Measurements from ENCODE around the gene MOB1B.

The MOB1B gene

DNA sequence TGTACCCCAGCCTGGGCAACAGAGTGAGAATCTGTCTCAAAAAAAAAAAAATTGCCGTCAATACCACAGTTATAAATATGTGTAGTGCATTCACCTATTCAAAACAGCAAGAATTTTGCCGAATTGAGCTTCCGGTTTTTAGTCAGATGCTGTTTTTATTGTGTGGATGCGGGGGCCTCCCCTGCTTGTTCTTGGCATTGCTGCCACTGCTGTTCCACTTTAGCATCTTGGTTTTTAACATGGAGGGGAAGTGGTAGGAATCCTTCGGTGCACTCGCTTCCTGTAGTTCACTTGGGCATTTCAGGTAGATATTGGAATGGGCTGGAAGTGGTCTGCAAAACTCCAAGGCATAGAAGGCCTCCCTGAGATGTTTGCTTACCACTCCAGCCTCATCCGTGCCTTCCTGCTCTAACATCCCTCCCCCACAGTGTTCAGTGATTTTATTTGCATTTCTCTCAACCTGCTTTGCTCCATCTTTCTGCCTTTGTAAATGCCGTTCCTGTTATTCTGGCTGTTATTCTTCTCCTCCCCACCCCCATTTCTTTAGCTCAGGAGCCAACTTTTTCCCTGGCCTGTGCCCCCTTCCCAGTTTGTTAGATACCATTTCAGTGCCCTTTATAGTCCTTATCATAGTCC, 25.5 kb downstream of the MOB1B start:
- TF ChIP-seq ZBTB7A (IDR thresholded peaks at IDR 0.05; ENCODE audit: low read depth) (no peak), NFIC (IDR thresholded peaks at IDR 0.05) (no peak), TAF1 (IDR thresholded peaks at IDR 0.05; ENCODE audit: low read depth) (no peak), CREB1 (IDR thresholded peaks at IDR 0.05; ENCODE audit: low read depth) (no peak), CEBPB (IDR thresholded peaks at IDR 0.05) (no peak), TCF12 (IDR thresholded peaks at IDR 0.05; ENCODE audit: low read depth) (no peak), FOXM1 (IDR thresholded peaks at IDR 0.05; ENCODE audit: borderline replicate concordance, low read depth) (no peak), EP300 (IDR thresholded peaks at IDR 0.05; ENCODE audit: borderline replicate concordance) (no peak), YY1 (IDR thresholded peaks at IDR 0.05; ENCODE audit: low read depth) (no peak), RAD21 (IDR thresholded peaks at IDR 0.05; ENCODE audit: low read depth) (no peak), EGR1 (IDR thresholded peaks at IDR 0.05) (no peak), TEAD4 (IDR thresholded peaks at IDR 0.05) (no peak)
- TF ChIP-seq, protein P1, sequence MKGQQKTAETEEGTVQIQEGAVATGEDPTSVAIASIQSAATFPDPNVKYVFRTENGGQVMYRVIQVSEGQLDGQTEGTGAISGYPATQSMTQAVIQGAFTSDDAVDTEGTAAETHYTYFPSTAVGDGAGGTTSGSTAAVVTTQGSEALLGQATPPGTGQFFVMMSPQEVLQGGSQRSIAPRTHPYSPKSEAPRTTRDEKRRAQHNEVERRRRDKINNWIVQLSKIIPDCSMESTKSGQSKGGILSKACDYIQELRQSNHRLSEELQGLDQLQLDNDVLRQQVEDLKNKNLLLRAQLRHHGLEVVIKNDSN (IDR thresholded peaks at IDR 0.05) = no peak
- TF ChIP-seq, protein P2, sequence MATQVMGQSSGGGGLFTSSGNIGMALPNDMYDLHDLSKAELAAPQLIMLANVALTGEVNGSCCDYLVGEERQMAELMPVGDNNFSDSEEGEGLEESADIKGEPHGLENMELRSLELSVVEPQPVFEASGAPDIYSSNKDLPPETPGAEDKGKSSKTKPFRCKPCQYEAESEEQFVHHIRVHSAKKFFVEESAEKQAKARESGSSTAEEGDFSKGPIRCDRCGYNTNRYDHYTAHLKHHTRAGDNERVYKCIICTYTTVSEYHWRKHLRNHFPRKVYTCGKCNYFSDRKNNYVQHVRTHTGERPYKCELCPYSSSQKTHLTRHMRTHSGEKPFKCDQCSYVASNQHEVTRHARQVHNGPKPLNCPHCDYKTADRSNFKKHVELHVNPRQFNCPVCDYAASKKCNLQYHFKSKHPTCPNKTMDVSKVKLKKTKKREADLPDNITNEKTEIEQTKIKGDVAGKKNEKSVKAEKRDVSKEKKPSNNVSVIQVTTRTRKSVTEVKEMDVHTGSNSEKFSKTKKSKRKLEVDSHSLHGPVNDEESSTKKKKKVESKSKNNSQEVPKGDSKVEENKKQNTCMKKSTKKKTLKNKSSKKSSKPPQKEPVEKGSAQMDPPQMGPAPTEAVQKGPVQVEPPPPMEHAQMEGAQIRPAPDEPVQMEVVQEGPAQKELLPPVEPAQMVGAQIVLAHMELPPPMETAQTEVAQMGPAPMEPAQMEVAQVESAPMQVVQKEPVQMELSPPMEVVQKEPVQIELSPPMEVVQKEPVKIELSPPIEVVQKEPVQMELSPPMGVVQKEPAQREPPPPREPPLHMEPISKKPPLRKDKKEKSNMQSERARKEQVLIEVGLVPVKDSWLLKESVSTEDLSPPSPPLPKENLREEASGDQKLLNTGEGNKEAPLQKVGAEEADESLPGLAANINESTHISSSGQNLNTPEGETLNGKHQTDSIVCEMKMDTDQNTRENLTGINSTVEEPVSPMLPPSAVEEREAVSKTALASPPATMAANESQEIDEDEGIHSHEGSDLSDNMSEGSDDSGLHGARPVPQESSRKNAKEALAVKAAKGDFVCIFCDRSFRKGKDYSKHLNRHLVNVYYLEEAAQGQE (IDR thresholded peaks at IDR 0.05; ENCODE audit: low read depth) = no peak
- TF ChIP-seq, protein P3, sequence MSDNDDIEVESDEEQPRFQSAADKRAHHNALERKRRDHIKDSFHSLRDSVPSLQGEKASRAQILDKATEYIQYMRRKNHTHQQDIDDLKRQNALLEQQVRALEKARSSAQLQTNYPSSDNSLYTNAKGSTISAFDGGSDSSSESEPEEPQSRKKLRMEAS (IDR thresholded peaks at IDR 0.05) = no peak

DNA sequence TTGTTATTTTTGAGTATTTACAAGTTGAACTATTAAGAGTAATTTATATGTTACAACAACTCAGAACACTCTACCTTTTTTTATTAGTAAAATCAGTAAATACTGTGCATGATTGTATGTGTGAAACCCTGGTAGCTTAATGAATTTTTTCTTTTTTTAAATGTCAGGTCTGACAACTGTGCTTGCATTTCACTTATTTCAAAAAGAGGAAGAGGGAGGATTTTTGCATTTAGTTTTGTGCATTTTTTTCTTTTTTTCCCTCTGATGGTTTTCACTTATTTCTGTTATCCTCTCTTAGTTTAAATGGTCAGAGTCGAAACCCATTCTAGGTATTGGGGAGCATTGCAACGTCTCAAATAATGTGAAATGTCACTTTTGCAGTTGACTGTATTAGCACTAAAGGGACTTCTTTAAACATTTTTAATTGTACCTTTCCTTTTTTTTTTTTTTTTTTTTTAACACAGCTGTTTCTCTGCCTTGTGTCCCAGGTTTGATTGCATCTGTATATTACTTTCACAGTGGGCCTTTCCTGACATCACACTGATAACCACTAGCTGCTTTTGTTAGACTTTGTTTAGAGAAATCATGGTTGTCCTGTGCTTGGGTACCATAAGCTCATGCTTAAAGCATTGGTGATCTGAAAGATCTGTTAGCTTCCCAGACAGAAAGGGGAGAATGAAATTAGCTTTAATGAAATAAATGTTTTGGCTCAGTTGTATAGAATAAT, 28.5 kb downstream of the MOB1B start:
- TF ChIP-seq EP300 (IDR thresholded peaks at IDR 0.05; ENCODE audit: borderline replicate concordance) (no peak), YY1 (IDR thresholded peaks at IDR 0.05; ENCODE audit: low read depth) (no peak), TAF1 (IDR thresholded peaks at IDR 0.05; ENCODE audit: low read depth) (no peak), NFIC (IDR thresholded peaks at IDR 0.05) (no peak), TCF12 (IDR thresholded peaks at IDR 0.05; ENCODE audit: low read depth) (no peak), RAD21 (IDR thresholded peaks at IDR 0.05; ENCODE audit: low read depth) (no peak), ZBTB7A (IDR thresholded peaks at IDR 0.05; ENCODE audit: low read depth) (no peak)
- TF ChIP-seq, protein P3 (IDR thresholded peaks at IDR 0.05) = no peak
- TF ChIP-seq, protein P2 (IDR thresholded peaks at IDR 0.05; ENCODE audit: low read depth) = no peak

DNA sequence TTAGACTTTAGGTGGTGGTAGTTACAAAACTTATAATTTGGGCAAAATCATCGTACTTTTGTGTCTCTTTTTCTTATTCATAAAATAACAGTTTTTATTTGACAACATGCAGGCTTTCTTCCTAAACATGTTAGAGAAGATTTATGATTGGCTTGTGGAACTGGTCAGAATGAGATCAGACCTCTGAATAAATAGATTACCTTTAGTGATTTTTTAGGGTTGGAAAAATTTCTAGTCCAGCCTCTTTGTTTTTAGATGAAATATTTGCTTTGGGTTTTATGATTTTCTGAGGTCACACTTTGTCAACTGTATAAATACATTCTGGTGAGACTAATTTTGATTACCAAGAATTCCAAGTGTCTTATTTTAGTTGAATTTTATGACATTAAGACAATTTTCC, 29.2 kb downstream of the MOB1B start:
- TF ChIP-seq FOXM1 (IDR thresholded peaks at IDR 0.05; ENCODE audit: borderline replicate concordance, low read depth) (no peak), TEAD4 (IDR thresholded peaks at IDR 0.05) (no peak), EP300 (IDR thresholded peaks at IDR 0.05; ENCODE audit: borderline replicate concordance) (no peak), TAF1 (IDR thresholded peaks at IDR 0.05; ENCODE audit: low read depth) (no peak), TCF12 (IDR thresholded peaks at IDR 0.05; ENCODE audit: low read depth) (no peak), RAD21 (IDR thresholded peaks at IDR 0.05; ENCODE audit: low read depth) (no peak), NFIC (IDR thresholded peaks at IDR 0.05) (no peak), CREB1 (IDR thresholded peaks at IDR 0.05; ENCODE audit: low read depth) (no peak), ZBTB7A (IDR thresholded peaks at IDR 0.05; ENCODE audit: low read depth) (no peak), YY1 (IDR thresholded peaks at IDR 0.05; ENCODE audit: low read depth) (no peak), CEBPB (IDR thresholded peaks at IDR 0.05) (no peak), EGR1 (IDR thresholded peaks at IDR 0.05) (no peak)
- TF ChIP-seq, protein P2 (IDR thresholded peaks at IDR 0.05; ENCODE audit: low read depth) = no peak
- TF ChIP-seq, protein P1 (IDR thresholded peaks at IDR 0.05) = no peak
- TF ChIP-seq, protein P3 (IDR thresholded peaks at IDR 0.05) = no peak
